Measurements from ENCODE around the gene TCHP.
"Not testable (repeated sequence)": the region's sequence is repeated elsewhere in the genome, so short reads cannot be mapped to it uniquely, and the experiment has no call there.

The TCHP gene

GRCh38 chr12:109899783-109900751 is at the start of gene TCHP:
Gene TCHP (plus strand): TSS chr12:109900274. CDS start chr12:109903027, 2,753 bp downstream.
- DNase-seq, result peak; percentile 90

DNA sequence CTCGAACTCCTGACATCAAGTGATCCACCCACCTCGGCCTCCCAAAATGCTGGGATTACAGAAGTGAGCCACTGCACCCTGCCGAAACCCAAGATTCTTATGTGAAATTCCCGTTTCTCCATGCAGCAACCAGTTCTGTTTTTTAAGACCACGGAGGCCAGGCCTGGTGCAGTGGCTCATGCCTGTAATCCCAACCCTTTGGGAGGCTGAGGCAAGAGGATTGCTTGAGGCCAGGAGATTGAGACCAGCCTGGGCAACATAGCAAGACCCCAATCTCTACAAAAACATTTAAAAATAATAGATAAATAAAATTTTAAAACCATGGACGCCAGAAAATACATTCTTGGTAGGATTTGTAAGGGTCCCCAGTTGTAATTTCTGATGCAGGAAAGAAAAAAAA is 49.6 kb upstream of the TCHP start:
- not testable (repeated sequence) for DNase-seq

DNA sequence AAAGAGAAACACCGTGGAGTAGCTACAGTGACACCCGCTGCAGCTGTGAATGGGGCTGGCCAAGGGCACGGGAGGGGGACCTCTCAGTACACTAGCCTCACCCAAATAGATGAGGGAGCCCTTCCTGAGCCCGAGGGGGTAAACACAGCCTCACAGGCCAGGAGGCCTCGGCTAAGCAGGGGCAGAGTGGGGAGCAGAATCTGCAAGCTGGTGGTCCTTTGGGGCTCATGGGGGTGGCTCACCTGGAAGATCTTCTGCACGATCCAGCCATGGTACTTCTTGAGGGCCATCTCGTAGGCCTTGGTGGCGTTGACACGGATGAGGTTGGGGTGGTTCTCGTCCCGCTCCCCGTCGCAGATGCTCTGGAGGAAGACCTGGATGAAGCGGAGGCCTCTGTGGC is 44.7 kb upstream of the TCHP start:
- no peak for DNase-seq

GRCh38 chr12:109857715-109858114 is 42.4 kb upstream of the TCHP start:
- DNase-seq, result no peak

- no peak for DNase-seq
These were observed 41.3 kb upstream of the TCHP start for GRCh38 chr12:109858764-109859163.

DNA sequence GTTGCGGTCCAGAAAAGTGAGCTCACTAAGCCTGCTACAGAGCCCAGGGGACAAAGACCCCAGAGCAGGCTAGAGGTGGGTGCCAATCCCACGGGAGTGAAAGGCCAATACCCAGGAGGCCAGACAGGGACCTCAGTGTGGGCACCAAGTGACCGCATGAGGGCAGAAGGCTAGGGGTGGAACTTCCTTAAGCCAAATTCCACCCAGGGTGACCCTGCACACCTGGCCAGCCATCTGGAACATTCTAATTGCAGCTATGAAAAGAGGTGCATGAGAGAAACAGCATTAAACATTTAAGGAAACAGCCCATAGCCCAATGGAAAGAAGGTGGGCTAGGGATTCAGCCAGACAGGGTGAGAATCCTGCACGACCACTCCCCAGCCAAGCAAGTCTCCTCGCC is 39.1 kb upstream of the TCHP start:
- DNase-seq, result no peak

GRCh38 chr12:109861689-109862314 is 38.3 kb upstream of the TCHP start:
- DNase-seq, result no peak

DNA sequence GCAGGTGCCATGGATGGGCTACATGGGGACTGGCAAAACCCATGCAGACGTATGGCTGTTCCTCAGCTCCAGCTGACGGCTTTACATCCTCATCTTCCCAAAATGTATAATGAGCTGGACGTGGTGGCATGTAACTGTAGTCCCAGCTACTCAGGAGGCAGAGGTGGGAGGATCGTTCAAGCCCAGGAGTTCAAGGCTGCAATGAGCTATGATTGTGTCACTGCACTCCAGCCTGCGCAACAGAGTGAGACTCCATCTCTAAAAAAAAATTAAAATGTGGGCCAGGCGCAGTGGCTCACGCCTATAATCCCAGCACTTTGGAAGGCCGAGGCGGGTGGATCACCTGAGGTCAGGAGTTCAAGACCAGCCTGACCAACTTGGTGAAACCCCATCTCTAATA is 37.6 kb upstream of the TCHP start:
- not testable (repeated sequence) for DNase-seq

- DNase-seq, result no peak
These were observed 36.0 kb upstream of the TCHP start for GRCh38 chr12:109863847-109864712.

- no peak for DNase-seq
These were observed 35.2 kb upstream of the TCHP start for GRCh38 chr12:109864916-109865315.

GRCh38 chr12:109868182-109869051 is 31.7 kb upstream of the TCHP start:
- no peak for DNase-seq

GRCh38 chr12:109870648-109871047 is 29.4 kb upstream of the TCHP start:
- no peak for DNase-seq

DNA sequence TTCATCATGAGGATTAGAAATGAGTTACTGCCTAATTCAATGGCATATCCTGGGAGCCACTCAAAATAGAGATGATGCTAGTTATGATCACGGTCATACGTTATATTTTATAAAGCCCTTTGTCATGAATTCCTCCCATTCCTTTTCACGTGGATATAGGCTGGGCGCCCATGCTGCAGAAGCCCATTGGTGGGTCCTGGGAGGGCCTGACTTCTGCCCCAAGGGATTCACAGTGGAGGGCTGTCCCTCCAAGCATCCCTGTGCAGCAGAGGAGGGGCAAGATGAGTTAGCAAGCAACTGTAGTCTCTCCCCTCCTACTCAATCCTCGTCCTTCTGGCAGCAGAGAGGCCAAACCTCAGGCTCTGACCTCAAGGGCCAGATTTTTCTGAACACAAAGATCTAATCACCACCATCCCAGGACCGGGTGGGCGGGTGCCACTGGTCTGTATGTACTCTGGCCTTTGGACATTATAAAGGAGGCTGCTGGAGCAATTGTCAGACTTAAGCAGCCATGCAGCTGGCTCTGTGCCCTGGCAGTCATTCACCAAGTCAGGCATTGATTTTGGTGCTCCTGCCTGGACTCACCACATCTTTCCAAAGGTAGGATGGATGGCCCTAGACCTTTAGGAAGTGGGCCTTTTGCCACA is 28.3 kb upstream of the TCHP start:
- no peak for DNase-seq

DNA sequence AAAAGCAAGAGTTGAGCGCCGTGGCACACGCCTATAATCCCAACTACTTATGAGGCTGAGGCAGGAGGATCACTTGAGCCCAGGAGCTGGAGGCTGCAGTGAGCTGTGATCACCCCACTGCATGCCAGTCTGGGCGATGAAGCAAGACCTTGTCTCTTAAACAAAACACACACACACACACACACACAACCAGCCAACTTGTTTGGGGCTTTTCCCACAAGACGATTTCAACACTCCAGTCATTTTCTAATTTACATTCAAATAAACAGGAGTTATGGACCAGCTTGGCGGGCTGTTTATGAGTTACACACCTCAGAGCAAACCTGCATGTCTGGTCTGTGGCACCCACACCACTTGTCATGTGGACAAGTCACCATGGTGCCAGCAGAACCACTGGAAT is 26.4 kb upstream of the TCHP start:
- DNase-seq, result no peak

- peak; percentile 90 for DNase-seq
These were observed 24.4 kb upstream of the TCHP start for GRCh38 chr12:109875572-109876131.

DNA sequence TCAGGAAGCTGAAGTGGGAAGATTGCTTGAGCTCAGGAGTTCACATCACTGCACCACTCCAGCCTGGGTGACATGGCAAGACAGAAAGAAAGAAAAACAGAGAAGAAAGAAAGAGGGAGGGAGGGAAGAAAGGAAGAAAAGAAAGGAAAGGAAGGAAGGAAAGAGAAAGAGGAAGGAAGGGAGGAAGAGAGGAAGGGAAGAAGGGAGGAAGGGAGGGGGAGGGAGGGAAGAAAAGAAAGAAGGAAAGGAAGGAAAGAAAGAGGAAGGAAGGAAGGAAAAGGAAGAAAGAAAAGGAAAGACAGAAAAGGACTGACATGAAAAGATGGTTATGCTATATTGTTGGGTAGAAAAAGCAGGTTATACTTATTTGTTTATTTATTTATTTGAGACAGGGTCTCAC is 23.7 kb upstream of the TCHP start:
- no peak for DNase-seq

DNA sequence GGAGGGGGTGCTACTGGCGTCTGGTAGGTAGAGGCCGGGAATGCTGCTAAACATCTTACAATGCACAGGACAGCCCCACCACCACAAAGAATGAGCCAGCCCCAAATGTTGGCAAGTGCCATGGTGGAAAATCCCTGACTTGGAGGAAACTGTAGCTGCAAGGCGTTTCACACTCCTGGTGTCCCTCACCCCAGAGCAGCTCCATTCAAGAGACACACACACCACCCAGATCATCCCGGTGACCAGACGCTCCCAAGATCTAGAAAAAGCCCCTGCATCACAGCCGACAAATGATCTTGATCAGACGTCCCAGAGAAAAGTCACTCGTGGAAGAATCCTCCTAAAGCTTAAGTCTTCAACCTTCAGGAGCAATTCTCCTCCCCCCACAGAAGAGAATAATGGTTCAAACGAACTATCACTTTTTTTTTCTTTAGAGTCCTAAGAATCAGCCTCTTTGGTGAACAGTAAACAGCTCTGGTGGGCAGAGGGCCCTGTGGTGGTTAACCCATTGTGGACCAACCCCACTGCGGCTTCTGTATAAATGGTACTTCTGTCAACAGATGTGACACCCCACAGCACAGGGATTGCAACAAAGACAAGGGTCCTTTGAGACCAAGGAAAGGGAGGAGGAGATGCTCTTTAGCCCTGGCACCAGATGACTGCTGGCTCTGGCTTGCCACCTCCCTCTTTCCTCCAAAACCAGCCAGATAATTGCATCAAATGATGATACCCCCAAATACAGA is 22.4 kb upstream of the TCHP start:
- DNase-seq, result no peak

DNA sequence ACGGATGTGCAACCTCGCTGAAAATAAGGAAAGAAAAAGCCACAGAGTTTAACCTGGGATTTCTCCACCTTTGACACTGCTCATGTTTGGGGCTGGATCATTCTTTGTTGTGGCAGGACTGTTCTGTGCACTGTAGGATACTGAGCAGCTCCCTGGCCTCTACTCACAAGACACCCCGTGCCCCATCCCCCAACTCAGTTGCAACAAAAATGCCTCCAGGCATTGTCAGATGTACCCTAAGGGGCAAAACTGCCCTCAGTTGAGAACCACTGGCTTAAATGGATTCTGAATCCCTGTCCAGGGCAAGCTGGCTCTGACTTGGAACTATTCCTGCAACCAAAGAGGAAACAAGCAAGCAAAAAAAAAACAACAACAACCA is 21.8 kb upstream of the TCHP start:
- DNase-seq, result no peak

DNA sequence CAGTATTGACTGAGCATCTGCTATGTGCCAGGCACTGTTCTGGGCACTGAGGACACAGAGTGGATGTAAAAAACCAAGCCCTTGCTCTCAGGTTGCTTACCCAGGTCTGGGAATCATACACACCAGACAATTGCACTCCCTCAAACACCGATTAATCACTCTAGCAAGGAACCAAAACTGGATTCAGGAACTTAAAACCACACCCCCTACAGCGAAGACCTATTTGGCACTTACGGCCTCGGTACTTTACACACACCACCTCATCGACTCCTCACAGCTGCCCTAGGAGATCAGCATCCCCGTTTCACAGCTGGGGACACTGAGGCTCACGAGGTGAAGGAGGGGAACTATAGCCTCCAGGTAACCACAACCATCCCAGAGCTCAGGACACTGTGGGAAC is 21.3 kb upstream of the TCHP start:
- no peak for DNase-seq

GRCh38 chr12:109879351-109880042 is 20.6 kb upstream of the TCHP start:
- DNase-seq, result no peak

Data from RPMI8226 (cell line).